CD8-positive, alpha-beta memory T cell (primary cell): ENCODE results near the gene CCM2L. TPM values are rescaled to one million over a fixed set of nuclear protein-coding genes. Genes with fewer than 3 reads are reported as not detected.

Source experiments
- CTCF ChIA-PET: fragments of 350-600 bp; sonication (Branson Sonifier 250); formaldehyde crosslinking; loops from one replicate; lab custom pipeline; 2021; ENCODE audit warnings: antibody characterized with exemption; lab: Charles Lee
- POLR2A ChIA-PET: fragments of 350-600 bp; sonication (Branson Sonifier 250); formaldehyde crosslinking; loops from one replicate; lab custom pipeline; 2021; ENCODE audit warnings: antibody characterized with exemption; lab: Charles Lee
- DNase-seq, 5 donors: peaks; one replicate each; pipeline versions ENCODE4 v3.0.0 to v3.0.0-alpha.2; 2020 to 2022; ENCODE audit warnings: mixed read lengths in 1 of 5
- H3K27ac ChIP-seq: one replicate; pipeline ENCODE4 v1.7.0; 2013; ENCODE audit warnings: low read depth, mild to moderate bottlenecking, low read length, moderate library complexity
- H3K27me3 ChIP-seq: 2 replicates; pipeline ENCODE4 v1.7.0; 2013; ENCODE audit warnings: low read length, mild to moderate bottlenecking; ENCODE audit not compliant: insufficient read depth, poor library complexity, severe bottlenecking
- H3K36me3 ChIP-seq: 2 replicates; pipeline ENCODE4 v1.7.0; 2013; ENCODE audit warnings: mild to moderate bottlenecking, low read length, moderate library complexity; ENCODE audit not compliant: insufficient read depth
- H3K4me1 ChIP-seq: 2 replicates; pipeline ENCODE4 v1.7.0; 2013; ENCODE audit warnings: mild to moderate bottlenecking, low read length, moderate library complexity; ENCODE audit not compliant: insufficient read depth
- H3K4me3 ChIP-seq: 2 replicates; pipeline ENCODE4 v1.7.0; 2013; ENCODE audit warnings: mild to moderate bottlenecking, low read length
- H3K9me3 ChIP-seq: 2 replicates; pipeline ENCODE4 v1.7.0; 2013; ENCODE audit warnings: mild to moderate bottlenecking, low read length
- H3K27ac Mint-ChIP-seq, 8 donors: one replicate each; pipeline ENCODE4 v1.8.0; 2020 to 2021; ENCODE audit warnings: mixed read lengths in 8 of 8, mild to moderate bottlenecking in 6 of 8, inconsistent platforms in 3 of 8, moderate library complexity in 3 of 8
- H3K27me3 Mint-ChIP-seq, 2 donors: one replicate each; pipeline ENCODE4 v1.8.0; 2020 to 2021; ENCODE audit warnings: mixed read lengths in 2 of 2, mild to moderate bottlenecking in 1 of 2, moderate library complexity in 1 of 2
- H3K36me3 Mint-ChIP-seq, 3 donors: one replicate each; pipeline ENCODE4 v1.8.0; 2020 to 2021; ENCODE audit warnings: mixed read lengths in 3 of 3, inconsistent platforms in 1 of 3, mild to moderate bottlenecking in 1 of 3
- H3K4me1 Mint-ChIP-seq, 3 donors: one replicate each; pipeline ENCODE4 v1.8.0; 2020 to 2021; ENCODE audit warnings: mixed read lengths in 3 of 3, inconsistent platforms in 1 of 3, mild to moderate bottlenecking in 1 of 3
- H3K4me3 Mint-ChIP-seq, 7 donors: one replicate each; pipeline ENCODE4 v1.8.0; 2020 to 2021; ENCODE audit warnings: mixed read lengths in 7 of 7, mild to moderate bottlenecking in 6 of 7, moderate library complexity in 4 of 7, inconsistent platforms in 2 of 7
- H3K9me3 Mint-ChIP-seq, 5 donors: one replicate each; pipeline ENCODE4 v1.8.0; 2020 to 2022; ENCODE audit warnings: mixed read lengths in 5 of 5, mild to moderate bottlenecking in 3 of 5, moderate library complexity in 2 of 5, inconsistent platforms in 1 of 5
- polyA plus RNA-seq: library from polyadenylated mRNA; unstranded; fragments of 300-500 nt; fragmentation: Illumina TruSeq; gene quantifications from one replicate; pipeline ENCODE4 v1.2.3, GENCODE V29; 2021
- total RNA-seq, 2 experiments: library from RNA; stranded (reverse); gene quantifications; one replicate each; pipeline ENCODE4 v1.2.3, GENCODE V29; 2021

CCM2L gene
- total and polyA plus RNA-seq, 3 experiments from 2014 or later: not detected

DNA sequence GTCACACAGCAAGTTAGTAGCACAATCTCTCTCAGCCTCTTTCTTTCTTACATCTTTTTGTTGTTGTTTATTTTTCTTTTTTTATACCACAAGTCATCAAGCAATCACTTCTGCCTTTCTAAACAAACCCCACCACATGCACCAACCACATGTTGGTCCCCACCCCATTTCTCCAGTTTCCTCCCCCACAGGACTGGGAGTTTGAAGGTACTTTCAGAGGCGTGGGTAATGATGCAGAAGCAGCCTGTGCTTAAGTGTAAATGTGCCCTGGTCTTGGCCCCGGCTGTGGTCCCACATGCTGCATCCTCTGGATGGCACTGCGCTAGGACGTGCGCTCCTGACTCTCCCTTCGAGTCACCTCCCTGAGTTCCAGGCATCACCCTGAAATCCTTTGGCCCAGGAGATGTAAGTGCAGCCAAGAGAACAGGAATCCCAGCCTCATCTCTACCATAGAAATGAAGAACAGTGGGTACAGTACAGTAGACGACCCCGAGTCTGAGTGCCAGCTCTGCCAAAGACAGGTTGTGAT lies 47.5 kb downstream of the CCM2L start:
- H3K36me3 ChIP-seq: no peaks in the 10 kb centered on the region
- peaks cover 5% of the 10 kb centered on the region for H3K4me1 ChIP-seq
- no peak for DNase-seq
- ChIA-PET CTCF (no interaction called here), POLR2A (no interaction called here)
- Mint-ChIP-seq H3K27me3 (peaks cover 46 to 71% of the 10 kb centered on the region in 2 donors), H3K27ac (peak overlapping the region in 1 of 8 donors; percentile 29), H3K36me3 (no peaks in the 10 kb centered on the region), H3K4me3 (no peak overlapping the region), H3K4me1 (peaks cover 0 to 5% (median 3%) of the 10 kb centered on the region in 3 donors), H3K9me3 (peaks cover 0 to 2% (median 0%) of the 10 kb centered on the region in 5 donors)
- H3K27me3 ChIP-seq: peaks cover 31% of the 10 kb centered on the region
- H3K27ac ChIP-seq: no peak overlapping the region
- no peak overlapping the region for H3K4me3 ChIP-seq
- H3K9me3 ChIP-seq: no peaks in the 10 kb centered on the region

DNA sequence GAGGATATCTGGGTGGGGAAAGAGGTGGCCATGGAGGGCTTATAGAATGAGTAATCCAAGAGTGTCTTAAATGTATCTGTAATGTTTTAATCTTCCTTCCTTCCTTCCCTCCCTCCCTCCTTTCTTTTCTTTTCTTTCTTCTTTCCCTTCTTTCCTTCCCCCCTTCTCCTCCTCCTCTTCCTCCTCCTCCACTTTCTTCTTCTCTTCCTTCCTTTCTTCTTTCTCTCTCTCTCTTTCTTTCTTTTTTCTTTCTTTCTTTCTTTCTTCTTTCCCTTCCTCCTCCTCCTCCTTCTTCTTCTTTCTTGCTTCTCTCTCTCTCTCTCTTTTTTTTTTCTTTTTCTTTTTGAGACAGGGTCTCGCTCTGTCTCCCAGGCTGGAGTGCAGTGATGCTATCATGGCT lies 49.0 kb downstream of the CCM2L start:
- Mint-ChIP-seq H3K27me3 (peaks cover 35 to 59% of the 10 kb centered on the region in 2 donors), H3K27ac (no peak overlapping the region), H3K4me3 (no peak overlapping the region), H3K4me1 (no peaks in the 10 kb centered on the region), H3K36me3 (no peaks in the 10 kb centered on the region), H3K9me3 (peaks cover 0 to 2% (median 0%) of the 10 kb centered on the region in 5 donors)
- no peak overlapping the region for H3K4me3 ChIP-seq
- DNase-seq: no peak
- H3K4me1 ChIP-seq: no peaks in the 10 kb centered on the region
- ChIA-PET POLR2A (no interaction called here), CTCF (no interaction called here)
- H3K36me3 ChIP-seq: no peaks in the 10 kb centered on the region
- H3K27me3 ChIP-seq: peaks cover 17% of the 10 kb centered on the region
- H3K27ac ChIP-seq: no peak overlapping the region
- no peaks in the 10 kb centered on the region for H3K9me3 ChIP-seq

DNA sequence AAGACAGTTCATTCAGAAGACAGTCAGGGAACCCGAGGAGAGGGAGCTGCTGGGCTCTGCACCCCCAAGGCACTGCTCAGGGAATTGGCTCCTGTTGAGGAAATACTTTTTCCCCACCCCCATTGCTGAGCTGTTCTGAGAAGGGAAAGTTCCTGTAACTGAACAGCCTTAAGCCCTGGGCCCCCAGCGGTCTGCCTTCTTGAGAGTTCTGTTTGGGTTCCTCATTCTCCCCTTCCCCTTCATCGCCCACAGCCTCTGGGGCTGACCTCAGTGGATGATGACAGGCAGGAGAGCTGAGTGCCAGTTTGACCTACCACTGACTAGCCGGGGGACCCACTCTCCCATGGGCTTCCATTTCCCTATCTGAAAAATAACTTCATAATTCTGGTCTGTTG lies 52.5 kb downstream of the CCM2L start:
- Mint-ChIP-seq H3K4me3 (no peak overlapping the region), H3K9me3 (peaks cover 0 to 2% (median 0%) of the 10 kb centered on the region in 5 donors), H3K36me3 (no peaks in the 10 kb centered on the region), H3K27me3 (peaks cover 29 to 49% of the 10 kb centered on the region in 2 donors), H3K27ac (peak overlapping the region in 1 of 8 donors; percentile 8), H3K4me1 (no peaks in the 10 kb centered on the region)
- Histone ChIP-seq H3K9me3 (no peaks in the 10 kb centered on the region), H3K36me3 (no peaks in the 10 kb centered on the region), H3K4me3 (no peak overlapping the region), H3K27ac (no peak overlapping the region), H3K27me3 (peaks cover 11% of the 10 kb centered on the region), H3K4me1 (no peaks in the 10 kb centered on the region)
- ChIA-PET CTCF (no interaction called here), POLR2A (no interaction called here)
- DNase-seq: no peak

DNA sequence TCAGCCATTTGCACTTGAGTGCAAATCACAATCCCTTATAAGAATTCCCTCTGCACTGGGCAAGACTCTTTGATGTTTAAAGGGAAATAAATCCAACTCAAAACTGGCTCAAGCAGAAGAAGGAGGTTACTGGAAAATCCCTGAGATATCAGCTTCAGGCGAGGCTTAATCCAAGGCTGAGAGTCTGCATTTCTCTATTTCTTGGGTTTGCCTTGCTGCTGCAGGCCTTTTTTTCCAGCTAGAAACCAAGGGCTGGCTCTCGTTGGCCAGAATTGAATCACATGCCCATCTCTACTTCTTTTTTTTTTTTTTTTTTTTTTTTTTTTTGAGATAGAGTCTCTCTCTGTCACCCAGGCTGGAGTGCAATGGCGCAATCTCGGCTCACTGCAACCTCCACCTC lies 53.5 kb downstream of the CCM2L start:
- Mint-ChIP-seq H3K27me3 (peaks cover 25 to 42% of the 10 kb centered on the region in 2 donors), H3K27ac (no peak overlapping the region), H3K36me3 (no peaks in the 10 kb centered on the region), H3K4me3 (no peak overlapping the region), H3K9me3 (peaks cover 0 to 2% (median 0%) of the 10 kb centered on the region in 5 donors), H3K4me1 (no peaks in the 10 kb centered on the region)
- Histone ChIP-seq H3K9me3 (no peaks in the 10 kb centered on the region), H3K27me3 (peaks cover 8% of the 10 kb centered on the region), H3K27ac (no peak overlapping the region), H3K4me1 (no peaks in the 10 kb centered on the region), H3K36me3 (no peaks in the 10 kb centered on the region), H3K4me3 (no peak overlapping the region)
- DNase-seq: no peak
- ChIA-PET POLR2A (no interaction called here), CTCF (interaction anchor here (0.9 to 1.2 kb wide), 2 partner anchors 29 to 33 kb away, joined by 3 read pairs; no protein-coding TSS in a partner anchor)

DNA sequence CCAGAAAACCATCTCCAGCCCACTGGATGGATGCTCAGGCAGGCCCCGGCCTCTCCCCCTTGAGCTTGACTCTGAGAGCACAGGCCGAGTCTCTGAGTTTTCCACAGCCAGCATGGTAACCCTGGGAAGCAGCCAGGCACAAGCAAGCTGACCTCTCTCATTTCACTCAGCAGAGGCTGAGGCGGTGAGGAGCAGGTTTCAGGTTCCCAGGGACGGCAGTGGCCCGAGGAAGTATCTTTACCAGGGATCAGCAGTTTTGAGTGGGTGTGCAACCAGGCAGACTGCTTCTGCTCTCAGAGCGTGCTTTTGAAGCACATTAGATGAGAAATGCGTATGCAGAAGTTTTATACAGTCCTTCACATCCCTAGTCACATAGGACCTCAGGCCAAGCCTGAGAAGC lies 54.4 kb downstream of the CCM2L start:
- Mint-ChIP-seq H3K27me3 (peaks cover 18 to 36% of the 10 kb centered on the region in 2 donors), H3K36me3 (no peaks in the 10 kb centered on the region), H3K4me1 (no peaks in the 10 kb centered on the region), H3K9me3 (peaks cover 0 to 2% (median 0%) of the 10 kb centered on the region in 5 donors), H3K27ac (no peak overlapping the region), H3K4me3 (no peak overlapping the region)
- Histone ChIP-seq H3K36me3 (no peaks in the 10 kb centered on the region), H3K4me1 (no peaks in the 10 kb centered on the region), H3K4me3 (no peak overlapping the region), H3K27ac (no peak overlapping the region), H3K9me3 (no peaks in the 10 kb centered on the region), H3K27me3 (peaks cover 4% of the 10 kb centered on the region)
- DNase-seq: no peak
- CTCF ChIA-PET: no interaction called here
- POLR2A ChIA-PET: no interaction called here

DNA sequence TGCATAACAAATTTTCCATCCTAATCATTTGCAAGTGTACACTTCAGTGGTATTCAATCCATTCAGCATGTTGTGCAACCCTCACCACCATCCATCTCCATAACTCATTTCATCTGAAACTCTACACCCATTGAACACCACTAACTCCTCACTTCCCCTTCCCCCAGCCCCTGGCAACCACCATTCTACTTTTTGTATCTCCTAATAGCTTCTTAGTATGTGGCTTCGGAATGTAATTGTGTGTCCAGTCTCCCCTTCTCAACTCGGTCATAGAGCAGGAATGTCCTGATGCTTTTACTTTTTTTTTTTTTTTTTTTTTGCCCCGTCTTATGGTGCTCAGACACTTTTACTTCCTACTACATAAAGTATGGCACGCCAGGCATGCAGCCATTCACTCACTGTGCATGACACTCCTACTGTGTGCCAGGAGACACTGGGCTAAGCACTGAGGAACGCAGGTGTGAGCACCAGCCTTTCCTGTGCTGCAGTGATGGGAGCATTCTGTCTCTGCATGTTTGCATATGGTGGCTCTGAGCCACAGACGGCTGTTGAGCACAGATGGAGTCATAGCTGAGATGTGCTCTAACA lies 57.1 kb downstream of the CCM2L start:
- Mint-ChIP-seq H3K9me3 (no peaks in the 10 kb centered on the region), H3K4me1 (no peaks in the 10 kb centered on the region), H3K36me3 (no peaks in the 10 kb centered on the region), H3K4me3 (no peak overlapping the region), H3K27me3 (peaks cover 10 to 20% of the 10 kb centered on the region in 2 donors), H3K27ac (peak overlapping the region in 2 of 8 donors; percentile 26 to 51)
- no peak for DNase-seq
- H3K9me3 ChIP-seq: no peaks in the 10 kb centered on the region
- no peak overlapping the region for H3K4me3 ChIP-seq
- CTCF ChIA-PET: no interaction called here
- no peaks in the 10 kb centered on the region for H3K36me3 ChIP-seq
- no peaks in the 10 kb centered on the region for H3K4me1 ChIP-seq
- POLR2A ChIA-PET: no interaction called here
- H3K27ac ChIP-seq: no peak overlapping the region
- no peaks in the 10 kb centered on the region for H3K27me3 ChIP-seq

DNA sequence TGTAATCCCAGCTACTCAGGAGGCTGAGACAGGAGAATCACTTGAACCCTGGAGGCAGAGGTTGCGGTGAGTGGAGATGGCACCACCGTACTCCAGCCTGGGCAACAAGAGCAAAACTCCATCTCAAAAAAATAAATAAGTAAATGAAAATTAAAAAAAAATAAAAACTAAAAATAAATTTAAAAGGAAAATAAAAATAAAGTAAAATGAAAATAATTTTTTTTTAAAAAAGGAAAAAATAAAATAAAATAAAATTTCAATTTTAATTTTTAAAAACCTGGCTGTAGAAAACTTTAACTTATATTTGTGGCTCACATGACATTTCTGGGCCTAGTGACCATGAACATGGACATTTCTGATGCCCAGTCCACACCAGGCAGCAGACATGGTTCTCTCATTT lies 57.9 kb downstream of the CCM2L start:
- Mint-ChIP-seq H3K27ac (no peak overlapping the region), H3K9me3 (no peaks in the 10 kb centered on the region), H3K27me3 (peaks cover 7 to 20% of the 10 kb centered on the region in 2 donors), H3K4me3 (no peak overlapping the region), H3K36me3 (no peaks in the 10 kb centered on the region), H3K4me1 (no peaks in the 10 kb centered on the region)
- H3K36me3 ChIP-seq: no peaks in the 10 kb centered on the region
- no peaks in the 10 kb centered on the region for H3K4me1 ChIP-seq
- no peak overlapping the region for H3K4me3 ChIP-seq
- no peak for DNase-seq
- ChIA-PET CTCF (no interaction called here), POLR2A (no interaction called here)
- no peaks in the 10 kb centered on the region for H3K9me3 ChIP-seq
- no peaks in the 10 kb centered on the region for H3K27me3 ChIP-seq
- no peak overlapping the region for H3K27ac ChIP-seq

DNA sequence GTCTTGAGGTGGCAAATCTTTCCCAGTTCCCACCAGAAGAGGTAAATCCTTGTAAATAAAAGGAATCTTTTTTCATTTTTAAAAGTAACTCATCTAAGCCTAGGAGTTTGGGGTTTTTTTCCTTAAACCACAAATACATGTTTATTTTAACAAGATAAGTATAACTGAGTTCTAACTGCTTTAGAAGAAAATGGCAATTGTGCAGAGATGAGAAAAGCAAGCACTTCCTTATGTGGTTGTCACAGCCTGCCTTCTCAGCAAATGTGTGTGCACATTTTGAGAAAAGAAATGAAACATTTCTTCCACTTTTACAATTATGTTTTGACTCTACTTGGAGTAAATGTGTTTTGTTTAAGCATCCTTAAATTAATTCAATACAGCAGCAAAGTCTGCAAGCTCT lies 59.5 kb downstream of the CCM2L start:
- H3K27me3 ChIP-seq: no peaks in the 10 kb centered on the region
- Mint-ChIP-seq H3K27me3 (peaks cover 7 to 22% of the 10 kb centered on the region in 2 donors), H3K27ac (no peak overlapping the region), H3K9me3 (no peaks in the 10 kb centered on the region), H3K4me1 (no peaks in the 10 kb centered on the region), H3K36me3 (no peaks in the 10 kb centered on the region), H3K4me3 (peak overlapping the region in 1 of 7 donors; percentile 6)
- no peaks in the 10 kb centered on the region for H3K4me1 ChIP-seq
- H3K4me3 ChIP-seq: no peak overlapping the region
- POLR2A ChIA-PET: no interaction called here
- CTCF ChIA-PET: no interaction called here
- DNase-seq: no peak
- no peaks in the 10 kb centered on the region for H3K36me3 ChIP-seq
- no peak overlapping the region for H3K27ac ChIP-seq
- H3K9me3 ChIP-seq: no peaks in the 10 kb centered on the region
